GM18502 (cell line): Measurements from ENCODE around the gene IFIT2.
"Not testable (repeated sequence)": the region's sequence is repeated elsewhere in the genome, so short reads cannot be mapped to it uniquely, and the experiment has no call there.

Experiments
- ATAC-seq: cut with Tn5 transposase; IDR thresholded peaks from one replicate; pipeline ENCODE4 v1.9.1; 2021; ENCODE audit warnings: mild to moderate bottlenecking; ENCODE audit not compliant: unreplicated experiment, poor library complexity

IFIT2 gene

GRCh38 chr10:89305766-89306433 is 4.1 kb downstream of the IFIT2 start:
- no peak for ATAC-seq

GRCh38 chr10:89306434-89307268 is 4.8 kb downstream of the IFIT2 start:
- ATAC-seq: no peak

GRCh38 chr10:89307269-89307577 is 5.4 kb downstream of the IFIT2 start:
- ATAC-seq: no peak

- no peak for ATAC-seq
Measured at GRCh38 chr10:89308266-89308665, 6.4 kb downstream of the IFIT2 start.

- no peak for ATAC-seq
Measured at GRCh38 chr10:89308736-89309135, 6.9 kb downstream of the IFIT2 start.

GRCh38 chr10:89309156-89310055 is 7.6 kb downstream of the IFIT2 start:
- no peak for ATAC-seq

- ATAC-seq: no peak
Measured at GRCh38 chr10:89310056-89310893, 8.4 kb downstream of the IFIT2 start.

GRCh38 chr10:89312973-89313372 is 11.1 kb downstream of the IFIT2 start:
- ATAC-seq: no peak

- ATAC-seq: no peak
Measured at GRCh38 chr10:89314676-89315075, 12.8 kb downstream of the IFIT2 start.

- not testable (repeated sequence) for ATAC-seq
Measured at GRCh38 chr10:89318047-89318446, 16.2 kb downstream of the IFIT2 start.

- not testable (repeated sequence) for ATAC-seq
Measured at GRCh38 chr10:89325081-89325480, 23.2 kb downstream of the IFIT2 start.

- ATAC-seq: not testable (repeated sequence)
Measured at GRCh38 chr10:89325856-89326255, 24.0 kb downstream of the IFIT2 start.

- ATAC-seq: peak; percentile 40
Measured at GRCh38 chr10:89327803-89328441, 26.1 kb downstream of the IFIT2 start, which contains the start of gene IFIT3. Gene IFIT3 (plus strand): TSS chr10:89327997. CDS start chr10:89328074, 77 bp downstream.

- no peak for ATAC-seq
Measured at GRCh38 chr10:89329151-89329550, 27.3 kb downstream of the IFIT2 start.

GRCh38 chr10:89330014-89330413 is 28.2 kb downstream of the IFIT2 start:
- ATAC-seq: not testable (repeated sequence)

GRCh38 chr10:89330537-89331212 is 28.8 kb downstream of the IFIT2 start:
- no peak for ATAC-seq

GRCh38 chr10:89331487-89332122 is 29.8 kb downstream of the IFIT2 start:
- ATAC-seq: not testable (repeated sequence)

GRCh38 chr10:89332123-89332633 is 30.3 kb downstream of the IFIT2 start:
- ATAC-seq: peak; percentile 52
